ENCODE results near the gene ARVCF. TPM values are rescaled to one million over a fixed set of nuclear protein-coding genes. Genes with fewer than 3 reads are reported as not detected.

Gene ARVCF
- total and polyA plus RNA-seq, 9 of the 15 experiments (the other 6 are each of a cell fraction or from before 2014, with no cell fraction given): 0.03 to 97.4 (median 15.6) TPM

DNA sequence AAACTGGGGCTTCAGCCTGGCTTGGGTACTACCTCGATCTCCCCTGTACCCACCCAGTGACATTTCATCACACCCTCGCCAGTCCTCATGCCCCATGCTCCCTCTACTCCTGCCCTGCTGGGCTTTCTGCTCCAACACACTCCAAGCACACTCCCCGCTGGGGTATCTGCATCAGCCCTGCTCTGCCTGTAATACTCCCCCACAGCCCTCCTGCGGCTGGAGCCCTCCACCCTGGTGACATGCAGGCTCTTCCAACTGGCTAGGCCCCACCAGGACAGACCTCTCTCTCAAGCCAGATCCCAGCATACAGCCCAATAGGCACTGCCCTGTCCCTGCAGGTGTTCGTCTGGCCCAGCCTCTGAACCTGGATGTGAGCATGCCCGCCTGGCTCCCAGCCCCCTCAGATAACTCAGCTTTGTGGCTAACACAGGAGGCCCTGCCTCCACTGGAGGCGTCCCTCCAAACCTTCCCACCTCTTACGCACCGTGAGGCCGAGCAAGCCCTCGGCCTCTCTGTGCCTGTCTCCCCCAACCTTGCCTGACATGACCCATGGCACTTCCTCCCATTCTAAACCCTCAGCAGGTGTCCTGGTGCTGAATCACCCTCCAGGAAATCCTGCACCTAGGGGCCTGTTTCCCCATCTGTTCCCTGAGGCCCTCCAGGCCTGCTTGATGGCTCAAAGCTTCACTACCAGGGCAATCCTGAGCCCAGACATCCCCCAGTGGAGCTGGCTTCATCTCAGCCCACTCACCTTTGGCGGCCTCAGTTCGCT, 41.5 kb downstream of the ARVCF start:
- no peaks in the 10 kb centered on the region for H3K27me3 ChIP-seq (ENCODE audit: control insufficient read depth in 2 of 2, insufficient read depth in 2 of 2, low read length in 2 of 2)
- peak; percentile 84 to 88 (median 86) for DNase-seq (ENCODE audit: extremely low read depth in 1 of 4, low spot score in 3 of 4)
- ATAC-seq: peak; percentile 60
- ChIA-PET CTCF (ENCODE audit: low intra/inter-chr PET ratio) (interaction anchor here (0.5 to 1.9 kb wide), 2 partner anchors 50 to 53 kb away, joined by 4 to 7 read pairs; no protein-coding TSS in a partner anchor), POLR2A (interaction anchor here (0.6 to 13.7 kb wide), 29 partner anchors 9 to 976 kb away, joined by 3 to 115 read pairs (median 4); partner anchors contain the start of genes RANBP1 and TRMT2A)
- peaks cover 33% of the 10 kb centered on the region for H4K20me1 ChIP-seq (replicated peaks; ENCODE audit: control insufficient read depth, insufficient read depth, low read length)
- no peaks in the 10 kb centered on the region for H3K9me3 ChIP-seq (replicated peaks; ENCODE audit: control insufficient read depth, insufficient read depth, low read depth, low read length)
- no peaks in the 10 kb centered on the region for H3K79me2 ChIP-seq (ENCODE audit: control insufficient read depth, insufficient read depth, low read length)
- peak overlapping the region; percentile 9 to 86; a peak in 3 of 4 replicates for H3K9ac ChIP-seq (ENCODE audit: insufficient read depth in 1 of 2, low read depth in 2 of 2, low read length in 2 of 2)
- H3K27ac ChIP-seq (ENCODE audit: extremely low read depth, low read depth, low read length): peak overlapping the region; percentile 3; the same call in 2 of the 3 replicates
- FAIRE-seq: no peak
- no TSS peak for BruUV-seq (replicated peaks)
- H2AFZ ChIP-seq (ENCODE audit: low read depth, low read length): no peak overlapping the region
- intact Hi-C loops (cut with micrococcal nuclease): loop anchor here (1.0 to 10.0 kb wide), 4 partner anchors 28 to 320 kb away; no protein-coding TSS in a partner anchor
- peaks cover 40% of the 10 kb centered on the region; the same call in 2 of the 3 replicates for H3K36me3 ChIP-seq (ENCODE audit: control insufficient read depth, insufficient read depth, low read length)
- H3K4me1 ChIP-seq (replicated peaks in 1 of 2; ENCODE audit: control insufficient read depth in 2 of 2, insufficient read depth in 2 of 2, low read length in 2 of 2): peaks cover 18 to 91% of the 10 kb centered on the region in 2 experiments
- H3K9me1 ChIP-seq (ENCODE audit: control insufficient read depth, insufficient read depth, low read length): peaks cover 28% of the 10 kb centered on the region
- 26% methylated on average over 13 of the region's 13 CpGs for WGBS (ENCODE audit: insufficient coverage, low coverage, missing lambda C conversion rate)
- in situ Hi-C loops (cut with MboI): loop anchor here (5.0 kb wide), 3 partner anchors 37 to 152 kb away; no protein-coding TSS in a partner anchor
- no peak overlapping the region for H3K4me3 ChIP-seq
- H3K4me2 ChIP-seq (ENCODE audit: insufficient read depth, low read length): peak overlapping the region; percentile 2
- no peak for TF ChIP-seq CEBPB (tag; IDR thresholded peaks at IDR 0.05)
- peak; percentile 64; the same call in 1 of the 2 replicates for TF ChIP-seq ZEB2 (IDR thresholded peaks at IDR 0.05)
- TF ChIP-seq FOSL1 (tag; conservative IDR thresholded peaks at IDR 0.05): no peak
- TF ChIP-seq, protein P1, sequence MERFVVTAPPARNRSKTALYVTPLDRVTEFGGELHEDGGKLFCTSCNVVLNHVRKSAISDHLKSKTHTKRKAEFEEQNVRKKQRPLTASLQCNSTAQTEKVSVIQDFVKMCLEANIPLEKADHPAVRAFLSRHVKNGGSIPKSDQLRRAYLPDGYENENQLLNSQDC (CRISPR knock-in tag; IDR thresholded peaks at IDR 0.05): no peak
- TF ChIP-seq CHD1 (IDR thresholded peaks at IDR 0.05; ENCODE audit: low read length): peak; percentile 61
- peak; percentile 53; the same call in 1 of the 2 replicates for TF ChIP-seq POLR2AphosphoS5 (IDR thresholded peaks at IDR 0.05; ENCODE audit: control insufficient read depth, insufficient read depth, low read depth, low read length)
- peak; percentile 88 for TF ChIP-seq NFE2 (IDR thresholded peaks at IDR 0.05; ENCODE audit: low read depth)
- TF ChIP-seq PHB (CRISPR knock-in tag; IDR thresholded peaks at IDR 0.05): 0 out of 2 replicates have a peak, but pooled peaks have one; percentile 6
- TF ChIP-seq ZFP36 (IDR thresholded peaks at IDR 0.05; ENCODE audit: low read depth, low read length, partially characterized antibody): peak; percentile 66
- peak; percentile 49 for TF ChIP-seq SUPT5H (IDR thresholded peaks at IDR 0.05)
- TF ChIP-seq KDM4B (IDR thresholded peaks at IDR 0.05; ENCODE audit: borderline replicate concordance in 2 of 2, low read depth in 1 of 2): 0 out of 4 replicates have a peak, but pooled peaks of 1 of the 2 experiments have one; percentile 18
- no peak for TF ChIP-seq CCNT2 (IDR thresholded peaks at IDR 0.05; ENCODE audit: borderline replicate concordance, extremely low read depth, insufficient read length, low read depth, low read length)
- TF ChIP-seq, protein P2, sequence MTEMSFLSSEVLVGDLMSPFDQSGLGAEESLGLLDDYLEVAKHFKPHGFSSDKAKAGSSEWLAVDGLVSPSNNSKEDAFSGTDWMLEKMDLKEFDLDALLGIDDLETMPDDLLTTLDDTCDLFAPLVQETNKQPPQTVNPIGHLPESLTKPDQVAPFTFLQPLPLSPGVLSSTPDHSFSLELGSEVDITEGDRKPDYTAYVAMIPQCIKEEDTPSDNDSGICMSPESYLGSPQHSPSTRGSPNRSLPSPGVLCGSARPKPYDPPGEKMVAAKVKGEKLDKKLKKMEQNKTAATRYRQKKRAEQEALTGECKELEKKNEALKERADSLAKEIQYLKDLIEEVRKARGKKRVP (CRISPR knock-in tag; IDR thresholded peaks at IDR 0.05): 0 out of 2 replicates have a peak, but pooled peaks have one; percentile 6
- TF ChIP-seq HDAC1 (IDR thresholded peaks at IDR 0.05): peak in 1 of 2 experiments; percentile 63; a peak in 2 of 4 replicates
- TF ChIP-seq NRF1 (conservative IDR thresholded peaks at IDR 0.05 in 1 of 2, IDR thresholded peaks at IDR 0.05 in 1 of 2): peak; percentile 52 to 65
- TF ChIP-seq, protein P3, sequence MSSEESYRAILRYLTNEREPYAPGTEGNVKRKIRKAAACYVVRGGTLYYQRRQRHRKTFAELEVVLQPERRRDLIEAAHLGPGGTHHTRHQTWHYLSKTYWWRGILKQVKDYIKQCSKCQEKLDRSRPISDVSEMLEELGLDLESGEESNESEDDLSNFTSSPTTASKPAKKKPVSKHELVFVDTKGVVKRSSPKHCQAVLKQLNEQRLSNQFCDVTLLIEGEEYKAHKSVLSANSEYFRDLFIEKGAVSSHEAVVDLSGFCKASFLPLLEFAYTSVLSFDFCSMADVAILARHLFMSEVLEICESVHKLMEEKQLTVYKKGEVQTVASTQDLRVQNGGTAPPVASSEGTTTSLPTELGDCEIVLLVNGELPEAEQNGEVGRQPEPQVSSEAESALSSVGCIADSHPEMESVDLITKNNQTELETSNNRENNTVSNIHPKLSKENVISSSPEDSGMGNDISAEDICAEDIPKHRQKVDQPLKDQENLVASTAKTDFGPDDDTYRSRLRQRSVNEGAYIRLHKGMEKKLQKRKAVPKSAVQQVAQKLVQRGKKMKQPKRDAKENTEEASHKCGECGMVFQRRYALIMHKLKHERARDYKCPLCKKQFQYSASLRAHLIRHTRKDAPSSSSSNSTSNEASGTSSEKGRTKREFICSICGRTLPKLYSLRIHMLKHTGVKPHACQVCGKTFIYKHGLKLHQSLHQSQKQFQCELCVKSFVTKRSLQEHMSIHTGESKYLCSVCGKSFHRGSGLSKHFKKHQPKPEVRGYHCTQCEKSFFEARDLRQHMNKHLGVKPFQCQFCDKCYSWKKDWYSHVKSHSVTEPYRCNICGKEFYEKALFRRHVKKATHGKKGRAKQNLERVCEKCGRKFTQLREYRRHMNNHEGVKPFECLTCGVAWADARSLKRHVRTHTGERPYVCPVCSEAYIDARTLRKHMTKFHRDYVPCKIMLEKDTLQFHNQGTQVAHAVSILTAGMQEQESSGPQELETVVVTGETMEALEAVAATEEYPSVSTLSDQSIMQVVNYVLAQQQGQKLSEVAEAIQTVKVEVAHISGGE (CRISPR knock-in tag; IDR thresholded peaks at IDR 0.05): peak in 1 of 3 experiments; percentile 10; a peak in 1 of 6 replicates

Data from K562 (cell line).